ENCODE results near the gene EGLN1.

- TF ChIP-seq CTCF (IDR thresholded peaks at IDR 0.05) (no peak), POLR2A (IDR thresholded peaks at IDR 0.05) (no peak)
Observed at GRCh38 chr1:231340328-231341013, 81.6 kb downstream of the EGLN1 start.
